HL-60 (cell line): ENCODE measurements around the gene MRE11.

ENCODE experiments used
- DNase-seq, 2 experiments: peaks; one replicate each; pipeline ENCODE4 v3.0.0-alpha.2; 2010 to 2020; ENCODE audit warnings: low read depth in 1 of 2, low spot score in 1 of 2
- H3K27ac ChIP-seq: fragments of 250-450 bp; sonication (Bioruptor Pico); replicated peaks from 2 replicates; pipeline ENCODE4 v1.5.1; 2020; ENCODE audit warnings: mild to moderate bottlenecking, moderate library complexity
- H3K27me3 ChIP-seq: fragments of 250-450 bp; sonication (Bioruptor Pico); 2 replicates; pipeline ENCODE4 v1.5.1; 2021; ENCODE audit warnings: mild to moderate bottlenecking, moderate library complexity; ENCODE audit not compliant: insufficient read depth, poor library complexity, severe bottlenecking
- H3K4me3 ChIP-seq: replicated peaks from 2 replicates; pipeline ENCODE4 v1.5.1; 2011; ENCODE audit warnings: mild to moderate bottlenecking, control low read depth, low read length; ENCODE audit not compliant: insufficient read depth
- GABPA ChIP-seq: IDR thresholded peaks from 2 replicates; pipeline ENCODE4 v1.6.1; 2012; ENCODE audit warnings: low read depth
- POLR2AphosphoS5 ChIP-seq: IDR thresholded peaks from 2 replicates; pipeline ENCODE4 v1.6.1; 2012; ENCODE audit warnings: low read depth
- SPI1 ChIP-seq: IDR thresholded peaks from 2 replicates; pipeline ENCODE4 v1.6.1; 2012; ENCODE audit warnings: low read depth, mild to moderate bottlenecking, borderline replicate concordance
- TF ChIP-seq, protein P1 (sequence below): IDR thresholded peaks from 2 replicates; pipeline ENCODE4 v1.6.1; 2012; ENCODE audit warnings: low read depth; ENCODE audit not compliant: insufficient replicate concordance
- TF ChIP-seq, protein P2 (sequence below): IDR thresholded peaks from one replicate; pipeline ENCODE4 v1.5.1; 2011; ENCODE audit warnings: low read length, control low read depth, inconsistent platforms; ENCODE audit not compliant: insufficient read depth

The MRE11 gene

GRCh38 chr11:94447149-94447548 lies 46.5 kb downstream of the MRE11 start:
- Histone ChIP-seq H3K27ac (no peak overlapping the region), H3K27me3 (no peaks in the 10 kb centered on the region), H3K4me3 (no peak overlapping the region)
- no peak for DNase-seq
- TF ChIP-seq, protein P1, sequence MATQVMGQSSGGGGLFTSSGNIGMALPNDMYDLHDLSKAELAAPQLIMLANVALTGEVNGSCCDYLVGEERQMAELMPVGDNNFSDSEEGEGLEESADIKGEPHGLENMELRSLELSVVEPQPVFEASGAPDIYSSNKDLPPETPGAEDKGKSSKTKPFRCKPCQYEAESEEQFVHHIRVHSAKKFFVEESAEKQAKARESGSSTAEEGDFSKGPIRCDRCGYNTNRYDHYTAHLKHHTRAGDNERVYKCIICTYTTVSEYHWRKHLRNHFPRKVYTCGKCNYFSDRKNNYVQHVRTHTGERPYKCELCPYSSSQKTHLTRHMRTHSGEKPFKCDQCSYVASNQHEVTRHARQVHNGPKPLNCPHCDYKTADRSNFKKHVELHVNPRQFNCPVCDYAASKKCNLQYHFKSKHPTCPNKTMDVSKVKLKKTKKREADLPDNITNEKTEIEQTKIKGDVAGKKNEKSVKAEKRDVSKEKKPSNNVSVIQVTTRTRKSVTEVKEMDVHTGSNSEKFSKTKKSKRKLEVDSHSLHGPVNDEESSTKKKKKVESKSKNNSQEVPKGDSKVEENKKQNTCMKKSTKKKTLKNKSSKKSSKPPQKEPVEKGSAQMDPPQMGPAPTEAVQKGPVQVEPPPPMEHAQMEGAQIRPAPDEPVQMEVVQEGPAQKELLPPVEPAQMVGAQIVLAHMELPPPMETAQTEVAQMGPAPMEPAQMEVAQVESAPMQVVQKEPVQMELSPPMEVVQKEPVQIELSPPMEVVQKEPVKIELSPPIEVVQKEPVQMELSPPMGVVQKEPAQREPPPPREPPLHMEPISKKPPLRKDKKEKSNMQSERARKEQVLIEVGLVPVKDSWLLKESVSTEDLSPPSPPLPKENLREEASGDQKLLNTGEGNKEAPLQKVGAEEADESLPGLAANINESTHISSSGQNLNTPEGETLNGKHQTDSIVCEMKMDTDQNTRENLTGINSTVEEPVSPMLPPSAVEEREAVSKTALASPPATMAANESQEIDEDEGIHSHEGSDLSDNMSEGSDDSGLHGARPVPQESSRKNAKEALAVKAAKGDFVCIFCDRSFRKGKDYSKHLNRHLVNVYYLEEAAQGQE: no peak
- TF ChIP-seq, protein P2, sequence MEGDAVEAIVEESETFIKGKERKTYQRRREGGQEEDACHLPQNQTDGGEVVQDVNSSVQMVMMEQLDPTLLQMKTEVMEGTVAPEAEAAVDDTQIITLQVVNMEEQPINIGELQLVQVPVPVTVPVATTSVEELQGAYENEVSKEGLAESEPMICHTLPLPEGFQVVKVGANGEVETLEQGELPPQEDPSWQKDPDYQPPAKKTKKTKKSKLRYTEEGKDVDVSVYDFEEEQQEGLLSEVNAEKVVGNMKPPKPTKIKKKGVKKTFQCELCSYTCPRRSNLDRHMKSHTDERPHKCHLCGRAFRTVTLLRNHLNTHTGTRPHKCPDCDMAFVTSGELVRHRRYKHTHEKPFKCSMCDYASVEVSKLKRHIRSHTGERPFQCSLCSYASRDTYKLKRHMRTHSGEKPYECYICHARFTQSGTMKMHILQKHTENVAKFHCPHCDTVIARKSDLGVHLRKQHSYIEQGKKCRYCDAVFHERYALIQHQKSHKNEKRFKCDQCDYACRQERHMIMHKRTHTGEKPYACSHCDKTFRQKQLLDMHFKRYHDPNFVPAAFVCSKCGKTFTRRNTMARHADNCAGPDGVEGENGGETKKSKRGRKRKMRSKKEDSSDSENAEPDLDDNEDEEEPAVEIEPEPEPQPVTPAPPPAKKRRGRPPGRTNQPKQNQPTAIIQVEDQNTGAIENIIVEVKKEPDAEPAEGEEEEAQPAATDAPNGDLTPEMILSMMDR: no peak
- TF ChIP-seq POLR2AphosphoS5: no peak
- TF ChIP-seq GABPA: no peak
- TF ChIP-seq SPI1: no peak

GRCh38 chr11:94445641-94446040 lies 48.0 kb downstream of the MRE11 start:
- no peaks in the 10 kb centered on the region for H3K27me3 ChIP-seq
- H3K4me3 ChIP-seq: no peak overlapping the region
- no peak for DNase-seq
- H3K27ac ChIP-seq: no peak overlapping the region
- TF ChIP-seq GABPA: no peak
- TF ChIP-seq, protein P2: no peak
- no peak for TF ChIP-seq POLR2AphosphoS5
- TF ChIP-seq SPI1: no peak
- TF ChIP-seq, protein P1: no peak

DNA sequence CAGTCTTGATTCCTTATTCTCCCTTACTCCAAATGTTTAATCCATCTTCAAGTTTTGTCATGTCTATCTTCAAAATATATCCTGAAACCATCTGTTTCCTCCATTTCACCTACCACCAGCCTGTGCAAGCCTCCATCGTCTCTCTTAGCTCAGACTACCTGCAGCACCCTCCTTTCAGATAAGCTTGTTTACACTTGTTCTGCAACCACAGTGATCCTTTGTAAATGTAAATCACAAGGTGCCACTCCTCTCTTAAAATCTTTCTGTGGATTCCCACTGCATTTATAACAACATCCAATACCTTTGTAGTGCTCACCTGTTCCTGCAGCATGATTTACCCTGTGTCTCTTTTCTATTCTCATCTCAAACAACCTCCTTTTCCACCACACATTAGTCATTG lies 60.6 kb downstream of the MRE11 start:
- Histone ChIP-seq H3K27me3 (no peaks in the 10 kb centered on the region), H3K4me3 (no peak overlapping the region), H3K27ac (no peak overlapping the region)
- TF ChIP-seq POLR2AphosphoS5 (no peak), SPI1 (no peak), GABPA (no peak)
- TF ChIP-seq, protein P2: no peak
- TF ChIP-seq, protein P1: no peak
- no peak for DNase-seq
